Mesenteric fat pad (tissue), 1 donor: ENCODE results near the gene DENND2D. TPM values are rescaled to one million over a fixed set of nuclear protein-coding genes. Genes with fewer than 3 reads are reported as not detected.
"Not testable (repeated sequence)": the region's sequence is repeated elsewhere in the genome, so short reads cannot be mapped to it uniquely, and the experiment has no call there.

ENCODE experiments used
- DNase-seq: peaks from one replicate; pipeline ENCODE4 v3.0.0-alpha.2; 2020; ENCODE audit warnings: low spot score
- total RNA-seq: library from RNA; stranded (reverse); fragmentation: NEBNext Ultra II Directional; extraction: Animal tissue kit (Norgen Biotek cat#: 25700); gene quantifications from one replicate; pipeline ENCODE4 v1.2.1, GENCODE V29; 2021
- donor health status: DM: yes; HTN: yes; CAD: no.

Gene DENND2D
- total RNA-seq, 1 donor from 2014 or later, result 33.0 TPM

- DNase-seq, result no peak
Measured at GRCh38 chr1:111222308-111223125, 22.1 kb upstream of the DENND2D start.

- no peak for DNase-seq
Measured at GRCh38 chr1:111221633-111222291, 21.3 kb upstream of the DENND2D start.

GRCh38 chr1:111221276-111221632 lies 20.8 kb upstream of the DENND2D start:
- no peak for DNase-seq

GRCh38 chr1:111220302-111220890 lies 19.9 kb upstream of the DENND2D start:
- no peak for DNase-seq

GRCh38 chr1:111219557-111220286 lies 19.3 kb upstream of the DENND2D start:
- no peak for DNase-seq

GRCh38 chr1:111218701-111219556 lies 18.5 kb upstream of the DENND2D start:
- DNase-seq, result no peak

- DNase-seq, result no peak
Measured at GRCh38 chr1:111217183-111217910, 16.9 kb upstream of the DENND2D start.

- DNase-seq, result no peak
Measured at GRCh38 chr1:111216751-111217150, 16.3 kb upstream of the DENND2D start.

- DNase-seq, result not testable (repeated sequence)
Measured at GRCh38 chr1:111215285-111215684, 14.8 kb upstream of the DENND2D start.

- DNase-seq, result no peak
Measured at GRCh38 chr1:111214884-111215283, 14.4 kb upstream of the DENND2D start.

GRCh38 chr1:111214074-111214801 lies 13.8 kb upstream of the DENND2D start:
- DNase-seq, result no peak

GRCh38 chr1:111213412-111213811 lies 13.0 kb upstream of the DENND2D start:
- DNase-seq, result no peak

- DNase-seq, result no peak
Measured at GRCh38 chr1:111212634-111213335, 12.3 kb upstream of the DENND2D start.

- DNase-seq, result no peak
Measured at GRCh38 chr1:111211921-111212320, 11.5 kb upstream of the DENND2D start.

- no peak for DNase-seq
Measured at GRCh38 chr1:111209622-111210021, 9.2 kb upstream of the DENND2D start.

- DNase-seq, result no peak
Measured at GRCh38 chr1:111208921-111209320, 8.5 kb upstream of the DENND2D start.

- no peak for DNase-seq
Measured at GRCh38 chr1:111205714-111206050, 5.2 kb upstream of the DENND2D start.

GRCh38 chr1:111204983-111205713 lies 4.7 kb upstream of the DENND2D start:
- no peak for DNase-seq
